G401 (cell line): ENCODE measurements around the gene SLC9A7. TPM values are rescaled to one million over a fixed set of nuclear protein-coding genes. Genes with fewer than 3 reads are reported as not detected.

Experiments
- DNase-seq: peaks from one replicate; pipeline ENCODE4 v3.0.0-alpha.2; 2015; ENCODE audit warnings: low spot score
- in situ Hi-C: cut with HindIII; loops from 2 replicates; pipeline ENCODE4 v1.10.0; 2016; ENCODE audit warnings: low sequenced_read_pairs, mixed read lengths
- total RNA-seq: library from RNA; depleted of rRNA; stranded (reverse); fragments of >200 nt; shearing (Covaris generic); gene quantifications from 2 replicates; pipeline ENCODE4 v1.2.3, GENCODE V29; 2014

SLC9A7 gene
- total RNA-seq, 1 experiment from 2014 or later: 2.1 TPM

GRCh38 chrX:46584736-46585135, 174.2 kb downstream of the SLC9A7 start:
- no peak for DNase-seq
- in situ Hi-C loops: no loop called here

GRCh38 chrX:46582966-46583365, 176.0 kb downstream of the SLC9A7 start:
- no peak for DNase-seq
- in situ Hi-C loops: no loop called here

GRCh38 chrX:46582325-46582724, 176.6 kb downstream of the SLC9A7 start:
- DNase-seq: no peak
- in situ Hi-C loops: no loop called here

GRCh38 chrX:46580613-46581012, 178.3 kb downstream of the SLC9A7 start:
- DNase-seq: no peak
- in situ Hi-C loops: no loop called here

- DNase-seq: no peak
- in situ Hi-C loops: no loop called here
These were observed 179.7 kb downstream of the SLC9A7 start for GRCh38 chrX:46579250-46579649.

GRCh38 chrX:46577221-46578005, 181.5 kb downstream of the SLC9A7 start:
- in situ Hi-C loops: no loop called here
- no peak for DNase-seq

GRCh38 chrX:46576458-46576857, 182.5 kb downstream of the SLC9A7 start:
- DNase-seq: no peak
- in situ Hi-C loops: no loop called here

- DNase-seq: no peak
- in situ Hi-C loops: no loop called here
These were observed 182.9 kb downstream of the SLC9A7 start for GRCh38 chrX:46575991-46576392.

- no peak for DNase-seq
- in situ Hi-C loops: no loop called here
These were observed 183.3 kb downstream of the SLC9A7 start for GRCh38 chrX:46575586-46575985.

- in situ Hi-C loops: no loop called here
- DNase-seq: no peak
These were observed 184.0 kb downstream of the SLC9A7 start for GRCh38 chrX:46574774-46575381.

GRCh38 chrX:46573892-46574773, 184.8 kb downstream of the SLC9A7 start:
- in situ Hi-C loops: no loop called here
- DNase-seq: no peak

- peak; percentile 42 for DNase-seq
- in situ Hi-C loops: no loop called here
These were observed 185.5 kb downstream of the SLC9A7 start, which contains the start of gene CHST7 for GRCh38 chrX:46573331-46573891. CHST7 (plus strand) TSS chrX:46573765; CDS start chrX:46573932, 167 bp downstream.

- DNase-seq: no peak
- in situ Hi-C loops: no loop called here
These were observed 186.5 kb downstream of the SLC9A7 start for GRCh38 chrX:46572340-46572936.

- DNase-seq: no peak
- in situ Hi-C loops: no loop called here
These were observed 187.2 kb downstream of the SLC9A7 start for GRCh38 chrX:46571423-46572339.

- in situ Hi-C loops: no loop called here
- DNase-seq: no peak
These were observed 189.3 kb downstream of the SLC9A7 start for GRCh38 chrX:46569621-46570020.

- no peak for DNase-seq
- in situ Hi-C loops: no loop called here
These were observed 191.5 kb downstream of the SLC9A7 start for GRCh38 chrX:46567388-46567787.

GRCh38 chrX:46561824-46562657, 196.9 kb downstream of the SLC9A7 start:
- in situ Hi-C loops: no loop called here

More at GRCh38 chrX:46561824-46562657, 196.9 kb downstream of the SLC9A7 start:
- DNase-seq: peak; percentile 40
